ENCODE measurements around the gene NRN1.
"Not testable (repeated sequence)": the region's sequence is repeated elsewhere in the genome, so short reads cannot be mapped to it uniquely, and the experiment has no call there.

The NRN1 gene

GRCh38 chr6:6006428-6007365, at the start of gene NRN1:
TSS of gene NRN1 (minus strand) at chr6:6006925. CDS start at chr6:6006749, 176 bp downstream.
- DNase-seq (ENCODE audit: low read depth) = no peak

GRCh38 chr6:6052216-6052615, 45.5 kb upstream of the NRN1 start:
- no peak for DNase-seq (ENCODE audit: low read depth)

- no peak for DNase-seq (ENCODE audit: low read depth)
These were observed 40.0 kb upstream of the NRN1 start for GRCh38 chr6:6046716-6047115.

GRCh38 chr6:6039946-6040509, 33.3 kb upstream of the NRN1 start:
- no peak for DNase-seq (ENCODE audit: low read depth)

GRCh38 chr6:6037179-6037578, 30.5 kb upstream of the NRN1 start:
- DNase-seq (ENCODE audit: low read depth) = no peak

GRCh38 chr6:6033858-6034257, 27.1 kb upstream of the NRN1 start:
- no peak for DNase-seq (ENCODE audit: low read depth)

GRCh38 chr6:6026513-6027205, 19.9 kb upstream of the NRN1 start:
- DNase-seq (ENCODE audit: low read depth) = no peak

- no peak for DNase-seq (ENCODE audit: low read depth)
These were observed 19.0 kb upstream of the NRN1 start for GRCh38 chr6:6025736-6026135.

GRCh38 chr6:6024220-6024619, 17.5 kb upstream of the NRN1 start:
- DNase-seq (ENCODE audit: low read depth) = no peak

- DNase-seq (ENCODE audit: low read depth) = not testable (repeated sequence)
These were observed 16.1 kb upstream of the NRN1 start for GRCh38 chr6:6022841-6023240.

GRCh38 chr6:6008648-6009421, 2.1 kb upstream of the NRN1 start:
- DNase-seq (ENCODE audit: low read depth) = peak; percentile 88

GRCh38 chr6:6008089-6008647, 1.4 kb upstream of the NRN1 start:
- no peak for DNase-seq (ENCODE audit: low read depth)

GRCh38 chr6:6007366-6008088, 802 bp upstream of the NRN1 start:
- DNase-seq (ENCODE audit: low read depth) = no peak

GRCh38 chr6:6006006-6006427, 708 bp downstream of the NRN1 start:
- DNase-seq (ENCODE audit: low read depth) = no peak

- no peak for DNase-seq (ENCODE audit: low read depth)
These were observed 1.4 kb downstream of the NRN1 start for GRCh38 chr6:6005051-6006005.

- no peak for DNase-seq (ENCODE audit: low read depth)
These were observed 2.2 kb downstream of the NRN1 start for GRCh38 chr6:6004390-6004995.

- DNase-seq (ENCODE audit: low read depth) = no peak
These were observed 2.9 kb downstream of the NRN1 start for GRCh38 chr6:6003621-6004366.

- no peak for DNase-seq (ENCODE audit: low read depth)
These were observed 3.7 kb downstream of the NRN1 start for GRCh38 chr6:6002848-6003620.
